MCF 10A (cell line): Measurements from ENCODE around the gene SARDH. TPM values are rescaled to one million over a fixed set of nuclear protein-coding genes. Genes with fewer than 3 reads are reported as not detected.

Experiments
- BruUV-seq: library from RNA; stranded (reverse); fragments of 400-500 nt; replicated peaks from 2 replicates; lab custom pipeline; 2021; lab: Mats Ljungman, UMichigan
- CTCF ChIA-PET: fragments of 300-600 bp; sonication (Branson Sonifier 250); formaldehyde crosslinking; extraction: SDS; loops from one replicate; lab custom pipeline; 2021; ENCODE audit warnings: antibody characterized with exemption, inconsistent platforms; lab: Yijun Ruan, JAX
- POLR2A ChIA-PET: fragments of 300-600, 350-650 bp; sonication (Branson Sonifier 250); formaldehyde crosslinking; extraction: SDS; loops from one replicate; lab custom pipeline; 2020; ENCODE audit warnings: antibody characterized with exemption, inconsistent platforms; lab: Yijun Ruan, JAX
- DNase-seq: peaks from one replicate; pipeline ENCODE4 v3.0.0-alpha.2; 2018; ENCODE audit not compliant: unreplicated experiment
- H3K27ac Mint-ChIP-seq: one replicate; pipeline ENCODE4 v1.8.0; 2022; ENCODE audit warnings: mild to moderate bottlenecking, low read depth, mixed read lengths; ENCODE audit not compliant: unreplicated experiment
- H3K27me3 Mint-ChIP-seq: one replicate; pipeline ENCODE4 v1.8.0; 2022; ENCODE audit warnings: mixed read lengths; ENCODE audit not compliant: insufficient read depth, unreplicated experiment
- H3K36me3 Mint-ChIP-seq: one replicate; pipeline ENCODE4 v1.8.0; 2022; ENCODE audit warnings: mild to moderate bottlenecking, moderate library complexity, mixed read lengths; ENCODE audit not compliant: insufficient read depth, unreplicated experiment
- H3K4me1 Mint-ChIP-seq: one replicate; pipeline ENCODE4 v1.8.0; 2022; ENCODE audit warnings: mixed read lengths; ENCODE audit not compliant: insufficient read depth, unreplicated experiment
- H3K4me3 Mint-ChIP-seq: one replicate; pipeline ENCODE4 v1.8.0; 2022; ENCODE audit warnings: mild to moderate bottlenecking, moderate library complexity, mixed read lengths; ENCODE audit not compliant: unreplicated experiment
- H3K9me3 Mint-ChIP-seq: one replicate; pipeline ENCODE4 v1.8.0; 2022; ENCODE audit warnings: mixed read lengths; ENCODE audit not compliant: unreplicated experiment
- intact Hi-C: fragments of 100-400 bp; cut with micrococcal nuclease; formaldehyde crosslinking; loops from 2 replicates; pipeline ENCODE4 v1.14.1; 2022
- total RNA-seq: library from RNA; stranded (reverse); gene quantifications from 2 replicates; pipeline ENCODE4 v1.2.3, GENCODE V29; 2022
- TF ChIP-seq, protein P1 (sequence below): fragments of 200-600 bp; IDR thresholded peaks from one replicate; pipeline ENCODE4 v1.8.0; 2022; ENCODE audit warnings: antibody characterized with exemption, mild to moderate bottlenecking; ENCODE audit not compliant: unreplicated experiment

SARDH gene
- total RNA-seq, 1 experiment from 2014 or later: not detected

GRCh38 chr9:133715295-133715865, 22.8 kb downstream of the SARDH start:
- intact Hi-C loops: no loop called here
- Mint-ChIP-seq H3K4me1 (peaks cover 3% of the 10 kb centered on the region), H3K27me3 (peaks cover 45% of the 10 kb centered on the region), H3K36me3 (no peaks in the 10 kb centered on the region), H3K27ac (no peak overlapping the region), H3K9me3 (no peaks in the 10 kb centered on the region), H3K4me3 (no peak overlapping the region)
- ChIA-PET CTCF (no interaction called here), POLR2A (no interaction called here)
- no TSS peak for BruUV-seq
- DNase-seq: no peak
- TF ChIP-seq, protein P1, sequence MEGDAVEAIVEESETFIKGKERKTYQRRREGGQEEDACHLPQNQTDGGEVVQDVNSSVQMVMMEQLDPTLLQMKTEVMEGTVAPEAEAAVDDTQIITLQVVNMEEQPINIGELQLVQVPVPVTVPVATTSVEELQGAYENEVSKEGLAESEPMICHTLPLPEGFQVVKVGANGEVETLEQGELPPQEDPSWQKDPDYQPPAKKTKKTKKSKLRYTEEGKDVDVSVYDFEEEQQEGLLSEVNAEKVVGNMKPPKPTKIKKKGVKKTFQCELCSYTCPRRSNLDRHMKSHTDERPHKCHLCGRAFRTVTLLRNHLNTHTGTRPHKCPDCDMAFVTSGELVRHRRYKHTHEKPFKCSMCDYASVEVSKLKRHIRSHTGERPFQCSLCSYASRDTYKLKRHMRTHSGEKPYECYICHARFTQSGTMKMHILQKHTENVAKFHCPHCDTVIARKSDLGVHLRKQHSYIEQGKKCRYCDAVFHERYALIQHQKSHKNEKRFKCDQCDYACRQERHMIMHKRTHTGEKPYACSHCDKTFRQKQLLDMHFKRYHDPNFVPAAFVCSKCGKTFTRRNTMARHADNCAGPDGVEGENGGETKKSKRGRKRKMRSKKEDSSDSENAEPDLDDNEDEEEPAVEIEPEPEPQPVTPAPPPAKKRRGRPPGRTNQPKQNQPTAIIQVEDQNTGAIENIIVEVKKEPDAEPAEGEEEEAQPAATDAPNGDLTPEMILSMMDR: no peak

DNA sequence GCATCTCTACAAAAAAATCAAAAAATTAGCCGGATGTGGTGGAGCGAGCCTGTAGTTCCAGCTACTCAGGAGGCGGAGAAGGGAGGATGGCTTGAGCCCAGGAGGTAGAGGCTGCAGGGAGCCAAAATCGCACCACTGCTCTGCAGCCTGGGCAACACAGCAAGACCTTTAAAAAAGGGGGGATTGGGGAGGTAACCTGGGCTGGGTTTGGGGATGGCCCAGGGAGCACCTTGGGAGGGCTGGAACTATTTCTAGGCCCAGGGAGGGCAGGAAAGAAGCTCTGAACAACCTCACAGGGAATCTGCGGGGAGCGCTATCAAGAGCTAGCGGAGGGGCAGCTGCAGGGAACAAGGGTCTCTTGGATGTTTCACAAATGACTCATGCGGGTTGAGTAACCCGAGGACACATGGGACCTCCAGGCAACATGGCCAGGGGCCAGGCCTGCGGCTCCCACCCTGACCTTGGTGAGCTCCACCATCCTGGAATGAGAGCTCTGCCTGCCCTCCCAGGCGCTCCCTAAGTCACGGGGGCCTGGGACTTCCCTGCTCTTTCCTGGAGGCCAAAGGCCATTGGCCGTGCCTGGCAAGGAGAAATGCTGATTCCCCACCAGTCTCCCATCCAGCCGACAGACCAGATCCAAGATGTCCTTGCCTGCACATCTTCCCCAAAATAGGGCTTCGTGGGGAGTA, 23.4 kb downstream of the SARDH start:
- H3K4me3 Mint-ChIP-seq: no peak overlapping the region
- CTCF ChIA-PET: interaction anchor here (0.7 to 0.9 kb wide), 2 partner anchors 28 to 1493 kb away, joined by 3 read pairs; no protein-coding TSS in a partner anchor
- H3K36me3 Mint-ChIP-seq: no peaks in the 10 kb centered on the region
- intact Hi-C loops: no loop called here
- DNase-seq: peak; percentile 9
- H3K4me1 Mint-ChIP-seq: peaks cover 3% of the 10 kb centered on the region
- BruUV-seq: no TSS peak
- no peak overlapping the region for H3K27ac Mint-ChIP-seq
- peaks cover 40% of the 10 kb centered on the region for H3K27me3 Mint-ChIP-seq
- POLR2A ChIA-PET: no interaction called here
- H3K9me3 Mint-ChIP-seq: no peaks in the 10 kb centered on the region
- TF ChIP-seq, protein P1: no peak

DNA sequence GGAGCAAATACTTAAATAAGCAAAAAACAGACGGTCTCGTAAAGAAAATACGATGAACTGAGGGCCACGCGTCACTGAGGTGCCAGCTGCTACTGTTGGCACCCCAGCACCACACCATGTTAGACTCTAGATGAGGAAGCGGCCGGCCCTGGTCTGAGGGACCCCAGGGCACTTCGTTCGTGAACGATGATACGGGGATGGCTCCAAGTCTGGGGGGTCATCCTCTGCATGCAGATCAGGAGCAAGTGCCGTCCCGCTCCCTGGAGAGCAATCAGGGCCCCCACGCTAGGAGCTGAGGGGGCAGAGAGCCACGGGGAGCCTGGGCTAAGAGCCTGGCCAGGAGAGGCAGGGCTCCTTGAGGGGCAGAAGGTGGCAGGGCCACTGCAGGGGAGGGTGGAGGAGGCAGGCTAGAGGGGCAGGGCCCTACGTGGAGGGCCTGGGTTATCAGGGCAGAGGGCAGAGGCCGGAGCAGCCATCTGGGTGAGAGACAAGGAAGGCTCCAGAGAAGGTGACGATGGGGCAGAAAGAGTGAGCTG, 24.1 kb downstream of the SARDH start:
- CTCF ChIA-PET: interaction anchor here (0.5 to 1.0 kb wide), 6 partner anchors 28 to 1494 kb away, joined by 3 to 4 read pairs (median 3); no protein-coding TSS in a partner anchor
- BruUV-seq: no TSS peak
- H3K4me3 Mint-ChIP-seq: no peak overlapping the region
- H3K4me1 Mint-ChIP-seq: peaks cover 3% of the 10 kb centered on the region
- intact Hi-C loops: no loop called here
- H3K9me3 Mint-ChIP-seq: no peaks in the 10 kb centered on the region
- TF ChIP-seq, protein P1: no peak
- H3K27ac Mint-ChIP-seq: no peak overlapping the region
- DNase-seq: no peak
- POLR2A ChIA-PET: no interaction called here
- no peaks in the 10 kb centered on the region for H3K36me3 Mint-ChIP-seq
- peaks cover 40% of the 10 kb centered on the region for H3K27me3 Mint-ChIP-seq
